ENCODE results near the gene NLK. TPM values are rescaled to one million over a fixed set of nuclear protein-coding genes. Genes with fewer than 3 reads are reported as not detected.
"Not testable (repeated sequence)": the region's sequence is repeated elsewhere in the genome, so short reads cannot be mapped to it uniquely, and the experiment has no call there.

NLK gene
- polyA plus RNA-seq, 1 experiment, result 24.5 TPM

DNA sequence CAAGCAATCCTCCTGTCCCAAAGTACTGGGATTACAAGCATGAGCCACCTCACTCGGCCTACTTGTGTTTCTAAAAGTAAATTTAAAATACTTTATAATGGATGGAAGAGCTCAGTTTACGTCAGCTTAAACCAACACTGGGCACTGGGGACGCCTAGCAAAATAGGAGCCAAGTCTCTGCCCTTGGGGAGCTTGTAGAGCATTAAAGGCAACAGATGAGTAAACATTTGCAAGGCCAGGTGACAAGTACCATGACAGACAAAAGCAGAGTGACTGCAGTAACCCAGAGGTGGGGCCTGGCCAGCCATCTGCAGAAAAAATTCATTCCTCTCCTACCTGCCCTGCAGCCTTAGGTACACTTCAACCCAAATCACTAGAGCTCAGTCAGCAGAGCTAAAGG, 12.1 kb upstream of the NLK start:
- no peak overlapping the region for H3K4me3 ChIP-seq (ENCODE audit: low read depth, low read length)
- ChIA-PET CTCF (interaction anchor here (1.2 to 2.5 kb wide), 2 partner anchors 31 to 137 kb away, joined by 3 to 8 read pairs; partner anchors contain the start of gene LYRM9), POLR2A (no interaction called here)
- no peaks in the 10 kb centered on the region for H3K27me3 ChIP-seq (ENCODE audit: control insufficient read depth, insufficient read depth, low read length)
- H3K9me3 ChIP-seq (ENCODE audit: control insufficient read depth, insufficient read depth, low read length), result no peaks in the 10 kb centered on the region
- H3K27ac ChIP-seq (ENCODE audit: low read depth, low read length), result no peak overlapping the region
- TF ChIP-seq, protein P1, sequence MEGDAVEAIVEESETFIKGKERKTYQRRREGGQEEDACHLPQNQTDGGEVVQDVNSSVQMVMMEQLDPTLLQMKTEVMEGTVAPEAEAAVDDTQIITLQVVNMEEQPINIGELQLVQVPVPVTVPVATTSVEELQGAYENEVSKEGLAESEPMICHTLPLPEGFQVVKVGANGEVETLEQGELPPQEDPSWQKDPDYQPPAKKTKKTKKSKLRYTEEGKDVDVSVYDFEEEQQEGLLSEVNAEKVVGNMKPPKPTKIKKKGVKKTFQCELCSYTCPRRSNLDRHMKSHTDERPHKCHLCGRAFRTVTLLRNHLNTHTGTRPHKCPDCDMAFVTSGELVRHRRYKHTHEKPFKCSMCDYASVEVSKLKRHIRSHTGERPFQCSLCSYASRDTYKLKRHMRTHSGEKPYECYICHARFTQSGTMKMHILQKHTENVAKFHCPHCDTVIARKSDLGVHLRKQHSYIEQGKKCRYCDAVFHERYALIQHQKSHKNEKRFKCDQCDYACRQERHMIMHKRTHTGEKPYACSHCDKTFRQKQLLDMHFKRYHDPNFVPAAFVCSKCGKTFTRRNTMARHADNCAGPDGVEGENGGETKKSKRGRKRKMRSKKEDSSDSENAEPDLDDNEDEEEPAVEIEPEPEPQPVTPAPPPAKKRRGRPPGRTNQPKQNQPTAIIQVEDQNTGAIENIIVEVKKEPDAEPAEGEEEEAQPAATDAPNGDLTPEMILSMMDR (IDR thresholded peaks at IDR 0.05; ENCODE audit: low read depth, low read length), result no peak
- no peak for DNase-seq (ENCODE audit: low read depth, low spot score)

DNA sequence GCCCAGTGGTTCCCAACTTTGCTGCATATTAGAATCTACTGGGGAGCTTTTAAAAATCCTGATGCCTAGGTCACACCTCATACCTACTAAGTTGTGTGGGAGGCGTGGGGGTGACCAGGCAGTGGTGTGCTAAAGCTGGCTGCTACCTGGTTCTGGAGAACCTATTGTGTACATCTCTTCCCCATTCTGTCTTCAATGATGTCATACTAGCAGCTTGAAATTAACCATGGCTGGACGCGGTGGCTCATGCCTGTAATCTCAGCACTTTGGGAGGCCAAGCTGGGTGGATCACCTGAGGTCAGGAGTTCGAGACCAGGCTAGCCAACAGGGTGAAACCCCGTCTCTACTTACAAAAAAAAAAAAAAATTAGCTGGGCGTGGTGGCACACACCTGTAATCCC, 11.3 kb upstream of the NLK start:
- ChIA-PET POLR2A (interaction anchor here (0.9 kb wide), 1 partner anchor 10 kb away, joined by 6 read pairs; no protein-coding TSS in a partner anchor), CTCF (interaction anchor here (1.2 to 2.5 kb wide), 2 partner anchors 32 to 137 kb away, joined by 3 to 8 read pairs; partner anchors contain the start of gene LYRM9)
- H3K4me3 ChIP-seq (ENCODE audit: low read depth, low read length), result no peak overlapping the region
- TF ChIP-seq, protein P1 (IDR thresholded peaks at IDR 0.05; ENCODE audit: low read depth, low read length), result no peak
- DNase-seq (ENCODE audit: low read depth, low spot score), result no peak
- H3K27me3 ChIP-seq (ENCODE audit: control insufficient read depth, insufficient read depth, low read length), result no peaks in the 10 kb centered on the region
- no peaks in the 10 kb centered on the region for H3K9me3 ChIP-seq (ENCODE audit: control insufficient read depth, insufficient read depth, low read length)
- H3K27ac ChIP-seq (ENCODE audit: low read depth, low read length), result no peak overlapping the region

DNA sequence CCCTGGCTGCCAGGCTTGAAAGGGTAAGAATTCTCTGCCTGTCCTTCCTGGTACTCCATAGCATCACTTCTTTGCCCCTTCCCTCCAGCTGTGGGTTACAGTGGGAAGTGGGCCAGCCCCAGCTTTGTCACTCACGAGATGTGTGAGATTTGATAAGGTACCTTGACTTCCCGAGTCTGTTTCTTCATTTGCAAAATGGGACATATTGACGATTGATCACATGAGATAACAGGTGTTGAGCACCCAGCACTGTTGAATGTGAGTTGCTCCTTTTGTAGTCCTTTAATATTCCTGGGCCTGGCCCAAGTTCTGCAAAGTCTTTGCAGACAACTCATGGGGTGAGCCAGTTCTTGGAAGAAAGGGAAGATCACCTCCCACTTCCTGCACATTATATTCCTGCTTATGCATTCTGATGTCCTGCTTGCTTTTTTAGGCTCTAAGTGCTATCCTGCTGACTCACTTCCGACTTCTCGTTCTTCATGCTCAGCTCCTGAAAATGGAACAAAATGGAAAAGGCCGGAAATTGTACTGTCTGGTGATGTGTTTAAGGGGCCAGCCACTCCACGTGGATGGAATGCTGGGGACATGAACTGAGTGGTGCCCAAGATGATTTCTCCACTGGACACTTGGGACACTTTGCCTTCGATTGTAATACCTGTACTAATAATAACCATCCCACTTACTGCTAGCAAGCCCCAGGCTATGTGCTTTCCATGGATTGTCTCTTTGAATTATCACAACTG, 8.3 kb upstream of the NLK start:
- peak; percentile 41 for DNase-seq (ENCODE audit: low read depth, low spot score)
- no peak overlapping the region for H3K4me3 ChIP-seq (ENCODE audit: low read depth, low read length)
- peak overlapping the region; percentile 47 for H3K27ac ChIP-seq (ENCODE audit: low read depth, low read length)
- POLR2A ChIA-PET, result interaction anchor here (0.6 kb wide), 1 partner anchor 170 kb away, joined by 3 read pairs; no protein-coding TSS in a partner anchor
- TF ChIP-seq, protein P1 (IDR thresholded peaks at IDR 0.05; ENCODE audit: low read depth, low read length), result no peak
- no peaks in the 10 kb centered on the region for H3K9me3 ChIP-seq (ENCODE audit: control insufficient read depth, insufficient read depth, low read length)
- CTCF ChIA-PET, result interaction anchor here (0.6 to 1.1 kb wide), 4 partner anchors 16 to 516 kb away, joined by 3 to 6 read pairs (median 5); no protein-coding TSS in a partner anchor
- no peaks in the 10 kb centered on the region for H3K27me3 ChIP-seq (ENCODE audit: control insufficient read depth, insufficient read depth, low read length)

DNA sequence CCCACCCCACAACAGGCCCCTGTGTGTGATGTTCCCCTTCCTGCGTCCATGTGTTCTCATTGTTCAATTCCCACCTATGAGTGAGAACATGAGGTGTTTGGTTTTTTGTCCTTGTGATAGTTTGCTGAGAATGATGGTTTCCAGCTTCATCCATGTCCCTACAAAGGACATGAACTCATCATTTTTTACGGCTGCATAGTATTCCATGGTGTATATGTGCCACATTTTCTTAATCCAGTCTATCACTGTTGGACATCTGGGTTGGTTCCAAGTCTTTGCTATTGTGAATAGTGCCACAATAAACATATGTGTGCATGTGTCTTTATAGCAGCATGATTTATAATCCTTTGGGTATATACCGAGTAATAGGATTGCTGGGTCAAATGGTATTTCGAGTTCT, 7.0 kb upstream of the NLK start:
- H3K9me3 ChIP-seq (ENCODE audit: control insufficient read depth, insufficient read depth, low read length); CTCF ChIA-PET; POLR2A ChIA-PET; H3K27me3 ChIP-seq (ENCODE audit: control insufficient read depth, insufficient read depth, low read length); H3K27ac ChIP-seq (ENCODE audit: low read depth, low read length); DNase-seq (ENCODE audit: low read depth, low spot score); H3K4me3 ChIP-seq (ENCODE audit: low read depth, low read length): not testable (repeated sequence)

GRCh38 chr17:28035884-28036283, 6.6 kb upstream of the NLK start:
- H3K4me3 ChIP-seq (ENCODE audit: low read depth, low read length); H3K27ac ChIP-seq (ENCODE audit: low read depth, low read length); H3K9me3 ChIP-seq (ENCODE audit: control insufficient read depth, insufficient read depth, low read length); CTCF ChIA-PET; DNase-seq (ENCODE audit: low read depth, low spot score); POLR2A ChIA-PET; H3K27me3 ChIP-seq (ENCODE audit: control insufficient read depth, insufficient read depth, low read length): not testable (repeated sequence)

DNA sequence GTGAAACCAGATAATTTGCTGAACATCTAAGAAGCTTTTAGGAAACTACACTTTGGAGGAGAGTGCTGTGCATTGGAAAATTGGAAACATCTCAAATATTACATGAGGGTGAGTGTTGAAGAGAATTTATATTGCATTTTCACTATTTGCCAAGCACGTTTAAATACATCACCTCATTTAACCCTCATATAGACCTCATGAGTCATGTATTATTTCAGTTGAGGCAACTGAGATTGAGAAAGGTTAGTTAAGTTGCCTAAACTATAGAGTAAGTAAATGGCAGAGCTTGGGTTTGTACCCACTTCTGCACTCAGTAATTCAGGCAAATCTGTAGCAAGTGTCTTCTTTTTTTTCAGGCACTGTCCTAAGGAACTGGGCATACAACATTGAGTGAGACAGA, 3.7 kb upstream of the NLK start:
- no peak overlapping the region for H3K27ac ChIP-seq (ENCODE audit: low read depth, low read length)
- POLR2A ChIA-PET, result no interaction called here
- TF ChIP-seq, protein P1 (IDR thresholded peaks at IDR 0.05; ENCODE audit: low read depth, low read length), result no peak
- no peak overlapping the region for H3K4me3 ChIP-seq (ENCODE audit: low read depth, low read length)
- CTCF ChIA-PET, result no interaction called here
- DNase-seq (ENCODE audit: low read depth, low spot score), result no peak
- H3K9me3 ChIP-seq (ENCODE audit: control insufficient read depth, insufficient read depth, low read length), result peaks cover 4% of the 10 kb centered on the region; the same call in 1 of the 2 replicates
- no peaks in the 10 kb centered on the region for H3K27me3 ChIP-seq (ENCODE audit: control insufficient read depth, insufficient read depth, low read length)
